ENCODE data around the gene PIGM.

DNA sequence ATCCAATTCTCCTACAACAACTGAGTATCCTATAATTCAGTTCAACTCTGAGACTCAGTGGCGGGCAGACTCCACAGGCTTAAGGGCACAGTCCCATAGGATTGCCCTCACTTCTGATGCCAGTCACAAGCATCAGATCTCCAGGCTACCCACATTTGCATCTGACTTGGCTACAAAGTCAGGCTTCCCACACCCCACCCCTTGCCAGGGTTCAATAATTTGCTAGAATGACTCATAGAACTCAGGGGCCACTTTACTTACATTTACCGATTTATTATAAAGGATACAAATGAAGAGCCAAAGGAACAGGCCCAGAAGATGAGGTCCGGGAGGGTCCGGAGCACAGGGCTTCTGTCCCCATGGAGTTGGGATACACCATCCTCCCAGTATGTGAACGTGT, 41.8 kb downstream of the PIGM start:
- TF ChIP-seq, protein P1, sequence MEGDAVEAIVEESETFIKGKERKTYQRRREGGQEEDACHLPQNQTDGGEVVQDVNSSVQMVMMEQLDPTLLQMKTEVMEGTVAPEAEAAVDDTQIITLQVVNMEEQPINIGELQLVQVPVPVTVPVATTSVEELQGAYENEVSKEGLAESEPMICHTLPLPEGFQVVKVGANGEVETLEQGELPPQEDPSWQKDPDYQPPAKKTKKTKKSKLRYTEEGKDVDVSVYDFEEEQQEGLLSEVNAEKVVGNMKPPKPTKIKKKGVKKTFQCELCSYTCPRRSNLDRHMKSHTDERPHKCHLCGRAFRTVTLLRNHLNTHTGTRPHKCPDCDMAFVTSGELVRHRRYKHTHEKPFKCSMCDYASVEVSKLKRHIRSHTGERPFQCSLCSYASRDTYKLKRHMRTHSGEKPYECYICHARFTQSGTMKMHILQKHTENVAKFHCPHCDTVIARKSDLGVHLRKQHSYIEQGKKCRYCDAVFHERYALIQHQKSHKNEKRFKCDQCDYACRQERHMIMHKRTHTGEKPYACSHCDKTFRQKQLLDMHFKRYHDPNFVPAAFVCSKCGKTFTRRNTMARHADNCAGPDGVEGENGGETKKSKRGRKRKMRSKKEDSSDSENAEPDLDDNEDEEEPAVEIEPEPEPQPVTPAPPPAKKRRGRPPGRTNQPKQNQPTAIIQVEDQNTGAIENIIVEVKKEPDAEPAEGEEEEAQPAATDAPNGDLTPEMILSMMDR (IDR thresholded peaks at IDR 0.05): no peak
- no peak for TF ChIP-seq POLR2A (IDR thresholded peaks at IDR 0.05)
- TF ChIP-seq EP300 (IDR thresholded peaks at IDR 0.05): no peak
